Hepatocyte (in vitro differentiated cells): ENCODE results near the gene HTRA1. TPM values are rescaled to one million over a fixed set of nuclear protein-coding genes. Genes with fewer than 3 reads are reported as not detected.

Source experiments
- DNase-seq: peaks from one replicate; pipeline ENCODE4 v3.0.0-alpha.2; 2016; ENCODE audit warnings: low spot score
- H2AFZ ChIP-seq: fragments of 200-600 bp; sonication (generic); 2 replicates; pipeline ENCODE4 v1.6.0; 2016; ENCODE audit warnings: antibody characterized with exemption, mild to moderate bottlenecking
- H3K27ac ChIP-seq: fragments of 200-600 bp; sonication (generic); 2 replicates; pipeline ENCODE4 v1.5.1; 2016; ENCODE audit warnings: mild to moderate bottlenecking
- H3K27me3 ChIP-seq: fragments of 200-600 bp; sonication (generic); 2 replicates; pipeline ENCODE4 v1.6.1; 2016
- H3K36me3 ChIP-seq: fragments of 200-600 bp; sonication (generic); replicated peaks from 2 replicates; pipeline ENCODE4 v1.5.1; 2016; ENCODE audit warnings: low read depth; ENCODE audit not compliant: insufficient read depth
- H3K4me1 ChIP-seq: fragments of 200-600 bp; sonication (generic); 2 replicates; pipeline ENCODE4 v1.5.1; 2016; ENCODE audit warnings: mild to moderate bottlenecking, moderate library complexity; ENCODE audit not compliant: insufficient read depth
- H3K4me2 ChIP-seq: fragments of 200-600 bp; sonication (generic); 2 replicates; pipeline ENCODE4 v1.6.0; 2016
- H3K4me3 ChIP-seq: fragments of 200-600 bp; sonication (generic); 2 replicates; pipeline ENCODE4 v1.5.1; 2016; ENCODE audit warnings: mild to moderate bottlenecking
- H3K79me2 ChIP-seq: fragments of 200-600 bp; sonication (generic); 2 replicates; pipeline ENCODE4 v1.6.0; 2017; ENCODE audit warnings: mild to moderate bottlenecking
- H3K9me2 ChIP-seq: fragments of 200-600 bp; sonication (generic); replicated peaks from 2 replicates; pipeline ENCODE4 v1.6.0; 2017; ENCODE audit warnings: mild to moderate bottlenecking; ENCODE audit not compliant: insufficient read depth
- H3K9me3 ChIP-seq: fragments of 200-600 bp; sonication (generic); 2 replicates; pipeline ENCODE4 v1.5.1; 2016; ENCODE audit warnings: low read depth, mild to moderate bottlenecking
- H4K20me1 ChIP-seq: fragments of 200-600 bp; sonication (generic); 2 replicates; pipeline ENCODE4 v1.6.0; 2016; ENCODE audit warnings: mild to moderate bottlenecking; ENCODE audit not compliant: insufficient read depth, poor library complexity, severe bottlenecking
- EZH2 ChIP-seq: fragments of 200-600 bp; sonication (generic); IDR thresholded peaks from 2 replicates; pipeline ENCODE4 v1.6.1; 2016; ENCODE audit warnings: antibody characterized with exemption, mild to moderate bottlenecking, borderline replicate concordance
- EZH2phosphoT487 ChIP-seq: fragments of 200-600 bp; sonication (generic); IDR thresholded peaks from one replicate; pipeline ENCODE4 v1.6.1; 2018; ENCODE audit warnings: antibody characterized with exemption, mild to moderate bottlenecking, low read depth, moderate library complexity; ENCODE audit not compliant: unreplicated experiment, severe bottlenecking
- WGBS: methylation state at CpG from one replicate; pipeline ENCODE4 v1.1.6; 2016; ENCODE audit warnings: low lambda C conversion rate; ENCODE audit errors: missing lambda C conversion rate; 5-methylcytosine and 5-hydroxymethylcytosine counted together
- polyA plus RNA-seq: library from polyadenylated mRNA; unstranded; fragments of >200 nt; fragmentation: Nextera tagmentation; extraction: Ambion mirVana; gene quantifications from 2 replicates; pipeline ENCODE4 v1.2.1, GENCODE V29; 2016
- total RNA-seq: library from RNA; depleted of rRNA; stranded (reverse); fragments of >200 nt; gene quantifications from 2 replicates; pipeline ENCODE4 v1.2.3, GENCODE V29; 2014
- TF ChIP-seq, protein P1 (sequence below): fragments of 200-600 bp; sonication (generic); IDR thresholded peaks from 2 replicates; pipeline ENCODE4 v1.5.1; 2016; ENCODE audit warnings: antibody characterized with exemption, mild to moderate bottlenecking; ENCODE audit not compliant: poor library complexity

HTRA1 gene
- total and polyA plus RNA-seq, 2 experiments from 2014 or later, result 91.9 to 160 TPM

DNA sequence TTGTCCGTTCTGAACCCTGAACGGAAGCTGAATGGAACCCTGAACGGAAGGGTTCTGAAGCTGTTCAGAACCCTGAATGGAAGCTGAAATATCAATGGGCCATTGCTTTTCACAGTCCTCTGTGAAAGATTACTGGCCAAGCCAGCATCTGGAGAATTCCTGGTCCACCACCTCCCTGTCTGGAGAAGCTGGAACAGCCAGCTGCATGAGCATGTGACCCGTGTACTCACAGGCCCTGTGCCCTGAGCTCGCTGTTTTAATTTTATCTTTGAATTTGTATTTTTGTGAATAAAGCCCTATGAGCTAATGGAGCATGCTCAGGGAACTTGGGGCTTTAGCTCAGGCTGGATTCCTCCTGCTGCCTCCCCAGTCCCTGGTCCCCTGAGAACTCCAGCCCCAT is 37.2 kb downstream of the HTRA1 start:
- H3K4me1 ChIP-seq, result peaks cover 17% of the 10 kb centered on the region
- H3K79me2 ChIP-seq, result no peaks in the 10 kb centered on the region
- no peak overlapping the region for H3K4me2 ChIP-seq
- 96% methylated on average over 5 of the region's 5 CpGs for WGBS
- H3K27me3 ChIP-seq, result no peaks in the 10 kb centered on the region
- no peaks in the 10 kb centered on the region for H3K36me3 ChIP-seq
- no peak overlapping the region for H3K27ac ChIP-seq
- H3K9me3 ChIP-seq, result no peaks in the 10 kb centered on the region
- no peaks in the 10 kb centered on the region for H4K20me1 ChIP-seq
- no peak for TF ChIP-seq EZH2
- TF ChIP-seq, protein P1, sequence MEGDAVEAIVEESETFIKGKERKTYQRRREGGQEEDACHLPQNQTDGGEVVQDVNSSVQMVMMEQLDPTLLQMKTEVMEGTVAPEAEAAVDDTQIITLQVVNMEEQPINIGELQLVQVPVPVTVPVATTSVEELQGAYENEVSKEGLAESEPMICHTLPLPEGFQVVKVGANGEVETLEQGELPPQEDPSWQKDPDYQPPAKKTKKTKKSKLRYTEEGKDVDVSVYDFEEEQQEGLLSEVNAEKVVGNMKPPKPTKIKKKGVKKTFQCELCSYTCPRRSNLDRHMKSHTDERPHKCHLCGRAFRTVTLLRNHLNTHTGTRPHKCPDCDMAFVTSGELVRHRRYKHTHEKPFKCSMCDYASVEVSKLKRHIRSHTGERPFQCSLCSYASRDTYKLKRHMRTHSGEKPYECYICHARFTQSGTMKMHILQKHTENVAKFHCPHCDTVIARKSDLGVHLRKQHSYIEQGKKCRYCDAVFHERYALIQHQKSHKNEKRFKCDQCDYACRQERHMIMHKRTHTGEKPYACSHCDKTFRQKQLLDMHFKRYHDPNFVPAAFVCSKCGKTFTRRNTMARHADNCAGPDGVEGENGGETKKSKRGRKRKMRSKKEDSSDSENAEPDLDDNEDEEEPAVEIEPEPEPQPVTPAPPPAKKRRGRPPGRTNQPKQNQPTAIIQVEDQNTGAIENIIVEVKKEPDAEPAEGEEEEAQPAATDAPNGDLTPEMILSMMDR, result no peak
- H2AFZ ChIP-seq, result no peak overlapping the region
- H3K4me3 ChIP-seq, result no peak overlapping the region
- no peaks in the 10 kb centered on the region for H3K9me2 ChIP-seq
- DNase-seq, result no peak

DNA sequence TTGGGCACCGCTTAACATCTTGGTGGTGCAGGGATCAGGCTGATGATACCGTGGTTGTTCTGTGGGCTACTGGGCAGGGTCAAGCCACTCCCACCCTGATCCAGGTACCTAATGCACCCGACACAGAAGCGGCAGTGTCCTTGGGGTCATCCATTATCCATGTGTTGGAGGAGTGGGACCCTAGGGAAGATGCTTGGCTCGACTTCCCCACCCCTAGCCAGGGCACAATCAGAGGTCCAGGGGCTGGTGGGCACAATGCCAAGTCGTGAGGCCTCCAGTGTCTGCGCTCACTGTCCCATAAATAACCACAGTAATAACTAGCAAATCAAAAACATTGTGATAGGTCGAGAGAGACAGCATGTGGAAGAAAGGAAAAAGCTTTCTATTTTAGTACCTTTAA is 37.7 kb downstream of the HTRA1 start:
- Histone ChIP-seq H3K36me3 (no peaks in the 10 kb centered on the region), H4K20me1 (no peaks in the 10 kb centered on the region), H2AFZ (no peak overlapping the region), H3K9me2 (no peaks in the 10 kb centered on the region), H3K4me1 (peaks cover 13% of the 10 kb centered on the region), H3K27ac (no peak overlapping the region), H3K9me3 (no peaks in the 10 kb centered on the region), H3K27me3 (no peaks in the 10 kb centered on the region), H3K4me3 (no peak overlapping the region), H3K79me2 (no peaks in the 10 kb centered on the region), H3K4me2 (no peak overlapping the region)
- DNase-seq, result no peak
- TF ChIP-seq EZH2 (no peak), EZH2phosphoT487 (no peak)
- TF ChIP-seq, protein P1, result no peak
- 80% methylated on average over 8 of the region's 8 CpGs for WGBS

DNA sequence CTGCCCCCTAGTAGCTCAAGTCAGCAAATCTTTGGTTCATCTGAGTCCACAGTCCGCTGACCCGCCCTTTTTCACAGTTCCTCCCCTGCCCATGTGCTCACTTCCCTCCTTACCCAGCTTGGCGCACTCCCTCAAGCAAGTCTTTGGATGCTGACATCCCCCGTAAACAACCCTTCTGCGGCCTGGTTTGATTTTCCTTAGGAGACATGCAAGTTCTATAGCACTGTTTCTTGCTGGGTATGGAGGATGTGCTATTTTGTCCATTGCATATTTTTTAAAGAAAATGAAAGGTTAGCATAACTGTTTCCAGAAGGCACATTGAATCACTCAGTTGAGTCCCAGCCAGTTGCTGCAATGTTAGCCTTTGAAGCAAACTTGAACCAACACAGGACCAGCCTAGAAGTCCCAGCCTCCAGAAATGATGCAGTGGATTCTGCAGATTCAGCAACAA is 38.2 kb downstream of the HTRA1 start:
- H3K4me2 ChIP-seq, result no peak overlapping the region
- WGBS, result 58% methylated on average over 5 of the region's 5 CpGs

More for the DNA sequence above, 38.2 kb downstream of the HTRA1 start:
- no peaks in the 10 kb centered on the region for H3K36me3 ChIP-seq
- H3K4me3 ChIP-seq, result no peak overlapping the region
- no peaks in the 10 kb centered on the region for H3K9me2 ChIP-seq
- H3K27ac ChIP-seq, result no peak overlapping the region
- peaks cover 13% of the 10 kb centered on the region for H3K4me1 ChIP-seq
- no peaks in the 10 kb centered on the region for H4K20me1 ChIP-seq
- DNase-seq, result no peak
- no peaks in the 10 kb centered on the region for H3K27me3 ChIP-seq
- H3K79me2 ChIP-seq, result no peaks in the 10 kb centered on the region
- no peaks in the 10 kb centered on the region for H3K9me3 ChIP-seq
- TF ChIP-seq EZH2phosphoT487, result no peak
- TF ChIP-seq, protein P1, result no peak
- no peak for TF ChIP-seq EZH2
- no peak overlapping the region for H2AFZ ChIP-seq
